ENCODE results near the gene BBS7. TPM values are rescaled to one million over a fixed set of nuclear protein-coding genes. Genes with fewer than 3 reads are reported as not detected.

The BBS7 gene
- total and polyA plus RNA-seq, 2 of the 13 experiments (the other 11 are each of a cell fraction or from before 2014, with no cell fraction given) = 9.0 to 15.7 TPM

DNA sequence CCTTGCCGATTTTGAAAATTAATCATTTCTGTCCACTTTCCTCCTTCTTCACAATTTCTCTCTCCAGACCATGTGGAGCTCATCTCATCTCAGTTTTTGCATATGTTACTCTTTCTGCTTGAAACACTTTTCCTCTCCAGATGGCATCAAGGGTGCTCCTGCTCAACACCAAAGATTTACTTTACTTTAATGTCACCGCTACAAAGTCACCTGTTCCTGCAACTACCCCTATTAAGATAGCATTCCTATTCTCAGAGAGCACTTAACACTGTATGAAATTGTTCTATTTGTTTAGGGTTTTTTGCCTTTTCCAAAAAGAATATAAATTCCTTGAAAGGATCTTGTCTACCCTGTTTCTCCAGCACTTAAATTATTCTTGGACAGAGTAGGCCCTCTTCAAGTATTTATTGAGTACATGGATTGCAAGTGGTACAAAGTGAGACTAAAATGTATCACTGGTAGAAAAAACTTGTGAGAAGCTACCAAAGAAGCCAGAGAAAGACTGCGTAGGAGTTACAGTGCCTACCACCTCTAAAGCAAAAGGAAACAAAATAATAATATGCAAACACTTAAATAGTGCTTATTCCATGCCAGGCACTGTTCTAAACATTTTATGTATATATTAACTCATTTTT is 70.3 kb downstream of the BBS7 start:
- Histone ChIP-seq H3K27ac (ENCODE audit: extremely low read length, insufficient read depth, low read length) (peak overlapping the region; percentile 93), H3K4me2 (ENCODE audit: low read depth, low read length) (peak overlapping the region; percentile 97), H3K4me1 (ENCODE audit: insufficient read depth, low read length) (peaks cover 58% of the 10 kb centered on the region), H3K9me3 (ENCODE audit: low read length) (no peaks in the 10 kb centered on the region), H2AFZ (ENCODE audit: low read length) (peak overlapping the region; percentile 77), H4K20me1 (ENCODE audit: insufficient read depth, low read length) (no peaks in the 10 kb centered on the region), H3K27me3 (ENCODE audit: control insufficient read depth in 1 of 2, insufficient read depth in 2 of 2, low read length in 2 of 2) (no peaks in the 10 kb centered on the region; a peak in 1 of 5 replicates), H3K9ac (ENCODE audit: insufficient read depth, low read depth, low read length) (peak overlapping the region; percentile 52), H3K79me2 (ENCODE audit: insufficient read depth, low read length) (peaks cover 19% of the 10 kb centered on the region), H3K4me3 (replicated peaks in 1 of 3; ENCODE audit: insufficient read depth in 1 of 3, low read depth in 2 of 3, low read length in 3 of 3) (peak overlapping the region in 2 of 3 experiments; percentile 84 to 86; a peak in 2 of 6 replicates), H3K36me3 (replicated peaks in 1 of 2; ENCODE audit: control insufficient read depth in 1 of 2, insufficient read depth in 2 of 2, low read length in 2 of 2) (peaks cover 6 to 9% of the 10 kb centered on the region in 2 experiments; a peak in 4 of 5 replicates)
- no peak for ATAC-seq
- CTCF ChIA-PET (ENCODE audit: low intra/inter-chr PET ratio, low total read pairs) = no interaction called here
- BruUV-seq (replicated peaks) = TSS peak; percentile 11
- 78% methylated on average over 3 of the region's 3 CpGs for WGBS (ENCODE audit: low lambda C conversion rate)
- 0 out of 2 replicates have a peak, but pooled peaks have one; percentile 3 for TF ChIP-seq HDAC2 (CRISPR knock-in tag; IDR thresholded peaks at IDR 0.05)
- TF ChIP-seq, protein P1, sequence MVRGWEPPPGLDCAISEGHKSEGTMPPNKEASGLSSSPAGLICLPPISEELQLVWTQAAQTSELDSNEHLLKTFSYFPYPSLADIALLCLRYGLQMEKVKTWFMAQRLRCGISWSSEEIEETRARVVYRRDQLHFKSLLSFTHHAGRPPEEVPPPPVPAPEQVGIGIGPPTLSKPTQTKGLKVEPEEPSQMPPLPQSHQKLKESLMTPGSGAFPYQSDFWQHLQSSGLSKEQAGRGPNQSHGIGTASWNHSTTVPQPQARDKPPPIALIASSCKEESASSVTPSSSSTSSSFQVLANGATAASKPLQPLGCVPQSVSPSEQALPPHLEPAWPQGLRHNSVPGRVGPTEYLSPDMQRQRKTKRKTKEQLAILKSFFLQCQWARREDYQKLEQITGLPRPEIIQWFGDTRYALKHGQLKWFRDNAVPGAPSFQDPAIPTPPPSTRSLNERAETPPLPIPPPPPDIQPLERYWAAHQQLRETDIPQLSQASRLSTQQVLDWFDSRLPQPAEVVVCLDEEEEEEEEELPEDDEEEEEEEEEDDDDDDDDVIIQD (CRISPR knock-in tag; IDR thresholded peaks at IDR 0.05; ENCODE audit: low read depth) = no peak
- TF ChIP-seq TGIF2 (CRISPR knock-in tag; IDR thresholded peaks at IDR 0.05) = 0 out of 2 replicates have a peak, but pooled peaks have one; percentile 1
- peak; percentile 7; the same call in 1 of the 2 replicates for TF ChIP-seq KAT8 (CRISPR knock-in tag; IDR thresholded peaks at IDR 0.05)
- TF ChIP-seq ZNF354B (CRISPR knock-in tag; IDR thresholded peaks at IDR 0.05) = no peak
- peak; percentile 7; the same call in 1 of the 2 replicates for TF ChIP-seq CREM (IDR thresholded peaks at IDR 0.05)
- no peak for TF ChIP-seq CREM (CRISPR knock-in tag; IDR thresholded peaks at IDR 0.05)
- intact Hi-C loops (cut with micrococcal nuclease; ENCODE audit: unreplicated experiment) (loop anchor here (5.0 kb wide), 1 partner anchor 123 kb away; no protein-coding TSS in a partner anchor), in situ Hi-C loops (cut with HindIII; ENCODE audit: extremely low pct_ligation_motif_present, low pct_unique_long_range_greater_than_20kb) (no loop called here)
- no peak for DNase-seq (ENCODE audit: low spot score)
- POLR2A ChIA-PET = interaction anchor here (0.9 to 2.6 kb wide), 5 partner anchors 11 to 104 kb away, joined by 3 to 14 read pairs (median 9); partner anchors contain the start of genes ANXA5, BBS7 and CCNA2
- no peak for FAIRE-seq

Data from HepG2 (cell line).